ENCODE measurements around the gene TRIM36.

- TF ChIP-seq POLR2A (IDR thresholded peaks at IDR 0.05) (no peak), CTCF (IDR thresholded peaks at IDR 0.05) (no peak), EP300 (IDR thresholded peaks at IDR 0.05) (no peak)
Measured at GRCh38 chr5:115097236-115097635, 72.5 kb downstream of the TRIM36 start.
